Calu3 (cell line): Measurements from ENCODE around the gene CTXN3. TPM values are rescaled to one million over a fixed set of nuclear protein-coding genes. Genes with fewer than 3 reads are reported as not detected.

Experiments used
- BruUV-seq: library from RNA; stranded (reverse); fragments of 400-500 nt; replicated peaks from 2 replicates; lab custom pipeline; 2021; lab: Mats Ljungman, UMichigan
- CTCF ChIA-PET: fragments of 300-600 bp; sonication (Branson Sonifier 250); formaldehyde crosslinking; loops from one replicate; lab custom pipeline; 2022; ENCODE audit warnings: antibody characterized with exemption; lab: Charles Lee
- DNase-seq: peaks from one replicate; pipeline ENCODE4 v3.0.0; 2022
- H3K27ac Mint-ChIP-seq: one replicate; pipeline ENCODE4 v1.8.0; 2022; ENCODE audit warnings: mixed read lengths; ENCODE audit not compliant: unreplicated experiment
- H3K27me3 Mint-ChIP-seq: one replicate; pipeline ENCODE4 v1.8.0; 2022; ENCODE audit warnings: mixed read lengths; ENCODE audit not compliant: unreplicated experiment
- H3K36me3 Mint-ChIP-seq: one replicate; pipeline ENCODE4 v1.8.0; 2022; ENCODE audit warnings: mild to moderate bottlenecking, moderate library complexity, mixed read lengths; ENCODE audit not compliant: insufficient read depth, unreplicated experiment
- H3K4me1 Mint-ChIP-seq: one replicate; pipeline ENCODE4 v1.8.0; 2022; ENCODE audit warnings: mild to moderate bottlenecking, low read depth, mixed read lengths; ENCODE audit not compliant: unreplicated experiment
- H3K4me3 Mint-ChIP-seq: one replicate; pipeline ENCODE4 v1.8.0; 2022; ENCODE audit warnings: mild to moderate bottlenecking, low read depth, moderate library complexity, mixed read lengths; ENCODE audit not compliant: unreplicated experiment
- H3K9me3 Mint-ChIP-seq: one replicate; pipeline ENCODE4 v1.8.0; 2022; ENCODE audit warnings: low read depth, mixed read lengths; ENCODE audit not compliant: unreplicated experiment
- CTCF ChIP-seq: fragments of 200-600 bp; IDR thresholded peaks from one replicate; pipeline ENCODE4 v1.8.0; 2022; ENCODE audit warnings: antibody characterized with exemption; ENCODE audit not compliant: unreplicated experiment
- intact Hi-C: fragments of 100-400 bp; cut with micrococcal nuclease; formaldehyde crosslinking; loops from one replicate; pipeline ENCODE4 v1.10.0; 2022; ENCODE audit not compliant: unreplicated experiment
- total RNA-seq: library from RNA; stranded (reverse); gene quantifications from 2 replicates; pipeline ENCODE4 v1.2.3, GENCODE V29; 2022

CTXN3 gene
- total RNA-seq, 1 experiment from 2014 or later = not detected

GRCh38 chr5:127680595-127680994 lies 31.7 kb downstream of the CTXN3 start:
- H3K27me3 Mint-ChIP-seq = no peaks in the 10 kb centered on the region
- intact Hi-C loops = no loop called here
- no peaks in the 10 kb centered on the region for H3K36me3 Mint-ChIP-seq
- CTCF ChIA-PET = no interaction called here
- DNase-seq = no peak
- no TSS peak for BruUV-seq
- H3K4me3 Mint-ChIP-seq = no peak overlapping the region
- H3K4me1 Mint-ChIP-seq = peaks cover 5% of the 10 kb centered on the region
- no peak for TF ChIP-seq CTCF
- peaks cover 6% of the 10 kb centered on the region for H3K9me3 Mint-ChIP-seq
- no peak overlapping the region for H3K27ac Mint-ChIP-seq

DNA sequence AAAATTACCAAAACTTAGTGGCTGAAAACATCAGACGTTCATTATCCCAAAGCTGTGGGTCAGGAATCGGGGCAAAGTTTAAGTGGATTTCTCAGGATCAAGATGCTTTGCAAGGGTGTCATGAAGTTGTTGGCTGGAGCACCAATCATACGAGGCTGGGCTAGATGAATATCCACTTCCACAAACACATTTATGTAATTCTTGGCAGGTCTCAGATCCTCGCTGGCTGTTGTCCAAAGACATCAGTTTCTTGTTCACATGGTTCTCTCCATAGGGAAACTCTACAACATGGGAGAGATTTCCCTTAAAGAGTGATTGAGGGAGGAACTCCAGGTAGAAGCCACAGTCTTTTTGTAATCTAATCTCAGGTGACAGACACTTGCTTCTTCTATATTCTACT lies 34.1 kb downstream of the CTXN3 start:
- Mint-ChIP-seq H3K9me3 (peaks cover 6% of the 10 kb centered on the region), H3K27me3 (no peaks in the 10 kb centered on the region), H3K36me3 (no peaks in the 10 kb centered on the region), H3K27ac (no peak overlapping the region), H3K4me3 (no peak overlapping the region), H3K4me1 (peaks cover 15% of the 10 kb centered on the region)
- CTCF ChIA-PET = no interaction called here
- intact Hi-C loops = no loop called here
- BruUV-seq = no TSS peak
- no peak for TF ChIP-seq CTCF
- no peak for DNase-seq

GRCh38 chr5:127684726-127685467 lies 36.0 kb downstream of the CTXN3 start:
- peaks cover 15% of the 10 kb centered on the region for H3K4me1 Mint-ChIP-seq
- no peak for DNase-seq

DNA sequence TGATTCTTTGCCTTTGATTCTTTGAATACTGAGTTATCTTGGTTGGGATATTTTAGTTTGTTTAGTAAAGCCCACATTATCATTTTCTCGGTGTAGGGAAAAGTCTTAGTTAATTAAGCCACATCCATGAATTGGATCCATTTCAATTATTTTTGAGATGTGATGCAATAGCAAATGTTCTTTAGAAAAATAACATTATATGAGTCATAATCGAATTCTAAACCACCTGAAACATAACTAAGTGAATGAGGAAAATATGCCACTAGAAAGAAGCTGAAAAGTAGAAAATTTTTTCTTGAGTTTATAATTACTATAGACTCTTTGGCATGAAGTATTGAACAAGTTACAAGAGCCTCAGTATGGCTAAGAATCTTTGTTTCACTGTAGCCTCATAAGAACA lies 36.8 kb downstream of the CTXN3 start:
- no TSS peak for BruUV-seq
- no peak for DNase-seq
- H3K9me3 Mint-ChIP-seq = peaks cover 4% of the 10 kb centered on the region
- H3K4me3 Mint-ChIP-seq = no peak overlapping the region
- H3K27ac Mint-ChIP-seq = no peak overlapping the region
- intact Hi-C loops = no loop called here
- TF ChIP-seq CTCF = no peak
- H3K4me1 Mint-ChIP-seq = peaks cover 15% of the 10 kb centered on the region
- no peaks in the 10 kb centered on the region for H3K27me3 Mint-ChIP-seq
- CTCF ChIA-PET = interaction anchor here (0.6 to 1.1 kb wide), 2 partner anchors 43 to 1092 kb away, joined by 3 to 4 read pairs; no protein-coding TSS in a partner anchor
- H3K36me3 Mint-ChIP-seq = no peaks in the 10 kb centered on the region

More at GRCh38 chr5:127684726-127685467, 36.0 kb downstream of the CTXN3 start:
- no peak overlapping the region for H3K27ac Mint-ChIP-seq
- peaks cover 4% of the 10 kb centered on the region for H3K9me3 Mint-ChIP-seq
- no peaks in the 10 kb centered on the region for H3K27me3 Mint-ChIP-seq
- no peaks in the 10 kb centered on the region for H3K36me3 Mint-ChIP-seq
- no peak for TF ChIP-seq CTCF
- no TSS peak for BruUV-seq
- no peak overlapping the region for H3K4me3 Mint-ChIP-seq
- CTCF ChIA-PET = interaction anchor here (0.9 to 1.1 kb wide), 2 partner anchors 27 to 42 kb away, joined by 3 to 4 read pairs; no protein-coding TSS in a partner anchor
- intact Hi-C loops = no loop called here
